GM23338 (cell line): ENCODE results near the gene NEFH. TPM values are rescaled to one million over a fixed set of nuclear protein-coding genes. Genes with fewer than 3 reads are reported as not detected.

ENCODE experiments used
- ATAC-seq: fragments of 200-7000 bp; cut with Tn5 transposase; 3 replicates; pipeline ENCODE4 v1.9.1; 2020
- DNase-seq: peaks from one replicate; pipeline ENCODE4 v3.0.0-alpha.2; 2015; ENCODE audit warnings: low spot score
- H2AFZ ChIP-seq: fragments of 200-600 bp; sonication (generic); 2 replicates; pipeline ENCODE4 v1.8.0; 2016; ENCODE audit warnings: antibody characterized with exemption, mild to moderate bottlenecking, moderate library complexity
- H3F3A ChIP-seq: fragments of 200-600 bp; sonication (generic); replicated peaks from 2 replicates; pipeline ENCODE4 v1.8.0; 2017; ENCODE audit warnings: antibody characterized with exemption, mixed run types, low read depth
- H3K27ac ChIP-seq: fragments of 200-600 bp; sonication (generic); 2 replicates; pipeline ENCODE4 v1.6.1; 2016; ENCODE audit warnings: low read depth
- H3K27me3 ChIP-seq: fragments of 200-600 bp; sonication (generic); 2 replicates; pipeline ENCODE4 v1.8.0; 2016; ENCODE audit warnings: mild to moderate bottlenecking, mixed run types, moderate library complexity; ENCODE audit not compliant: insufficient read depth
- H3K36me3 ChIP-seq: fragments of 200-600 bp; sonication (generic); 2 replicates; pipeline ENCODE4 v1.8.0; 2016; ENCODE audit warnings: mild to moderate bottlenecking; ENCODE audit not compliant: insufficient read depth
- H3K4me1 ChIP-seq: fragments of 200-600 bp; sonication (generic); 2 replicates; pipeline ENCODE4 v1.8.0; 2016; ENCODE audit warnings: mild to moderate bottlenecking, moderate library complexity; ENCODE audit not compliant: insufficient read depth
- H3K4me2 ChIP-seq: fragments of 200-600 bp; sonication (generic); 2 replicates; pipeline ENCODE4 v1.7.1; 2017; ENCODE audit warnings: mixed run types
- H3K4me3 ChIP-seq: fragments of 200-600 bp; sonication (generic); 2 replicates; pipeline ENCODE4 v1.6.1; 2016; ENCODE audit warnings: mixed run types
- H3K79me2 ChIP-seq: fragments of 200-600 bp; sonication (generic); replicated peaks from 2 replicates; pipeline ENCODE4 v1.8.0; 2017; ENCODE audit warnings: mild to moderate bottlenecking; ENCODE audit not compliant: insufficient read depth
- H3K9me2 ChIP-seq: fragments of 200-600 bp; sonication (generic); 2 replicates; pipeline ENCODE4 v1.8.0; 2017; ENCODE audit not compliant: insufficient read depth
- H4K20me1 ChIP-seq: fragments of 200-600 bp; sonication (generic); replicated peaks from 2 replicates; pipeline ENCODE4 v1.8.0; 2017; ENCODE audit warnings: mild to moderate bottlenecking; ENCODE audit not compliant: insufficient read depth
- H3K27ac Mint-ChIP-seq: 2 replicates; pipeline ENCODE4 v1.8.0; 2020; ENCODE audit warnings: inconsistent platforms, mild to moderate bottlenecking, moderate library complexity, mixed read lengths
- H3K27me3 Mint-ChIP-seq: 3 replicates; pipeline ENCODE4 v1.8.0; 2022; ENCODE audit warnings: low read depth, mild to moderate bottlenecking, moderate library complexity, mixed read lengths, inconsistent platforms; ENCODE audit not compliant: insufficient read depth, poor library complexity
- H3K36me3 Mint-ChIP-seq: 3 replicates; pipeline ENCODE4 v1.8.0; 2021; ENCODE audit warnings: low read depth, mild to moderate bottlenecking, inconsistent platforms, moderate library complexity, mixed read lengths
- H3K4me1 Mint-ChIP-seq: 3 replicates; pipeline ENCODE4 v1.8.0; 2020; ENCODE audit warnings: mild to moderate bottlenecking, inconsistent platforms, mixed read lengths
- H3K4me3 Mint-ChIP-seq: 3 replicates; pipeline ENCODE4 v1.8.0; 2021; ENCODE audit warnings: moderate library complexity, mild to moderate bottlenecking, inconsistent platforms, mixed read lengths
- H3K9me3 Mint-ChIP-seq: 3 replicates; pipeline ENCODE4 v1.8.0; 2020; ENCODE audit warnings: moderate library complexity, mild to moderate bottlenecking, inconsistent platforms, mixed read lengths
- CREB1 ChIP-seq: fragments of 250-450 bp; sonication (Bioruptor Pico); IDR thresholded peaks from 2 replicates; pipeline ENCODE4 v1.5.0; 2020; ENCODE audit warnings: low read depth, mild to moderate bottlenecking, moderate library complexity
- EZH2 ChIP-seq: fragments of 200-600 bp; sonication (generic); IDR thresholded peaks from one replicate; pipeline ENCODE4 v1.8.0; 2017; ENCODE audit warnings: antibody characterized with exemption, mild to moderate bottlenecking, low read depth; ENCODE audit not compliant: unreplicated experiment
- EZH2phosphoT487 ChIP-seq: fragments of 200-600 bp; sonication (generic); IDR thresholded peaks from one replicate; pipeline ENCODE4 v1.8.1; 2018; ENCODE audit warnings: antibody characterized with exemption; ENCODE audit not compliant: unreplicated experiment
- JUNB ChIP-seq: IDR thresholded peaks from one replicate; pipeline ENCODE4 v1.6.1; 2016; ENCODE audit warnings: antibody characterized with exemption; ENCODE audit not compliant: unreplicated experiment
- NANOG ChIP-seq: IDR thresholded peaks from 2 replicates; pipeline ENCODE4 v1.6.1; 2016; ENCODE audit warnings: antibody characterized with exemption, borderline replicate concordance
- POLR2AphosphoS5 ChIP-seq: IDR thresholded peaks from 2 replicates; pipeline ENCODE4 v1.6.1; 2016; ENCODE audit warnings: antibody characterized with exemption, low read depth
- STAT1 ChIP-seq: IDR thresholded peaks from one replicate; pipeline ENCODE4 v1.6.1; 2016; ENCODE audit warnings: antibody characterized with exemption; ENCODE audit not compliant: unreplicated experiment
- ZNF114 ChIP-seq: fragments of 250-450 bp; sonication (Bioruptor Pico); IDR thresholded peaks from 2 replicates; pipeline ENCODE4 v1.5.0; 2020; ENCODE audit warnings: mild to moderate bottlenecking, moderate library complexity
- ZNF331 ChIP-seq: fragments of 250-450 bp; sonication (Bioruptor Pico); IDR thresholded peaks from 2 replicates; pipeline ENCODE4 v1.5.0; 2020; ENCODE audit warnings: low read depth, mild to moderate bottlenecking, moderate library complexity
- polyA plus RNA-seq: library from polyadenylated mRNA; unstranded; fragments of >200 nt; fragmentation: Nextera tagmentation; extraction: Ambion mirVana; gene quantifications from 2 replicates; pipeline ENCODE4 v1.2.1, GENCODE V29; 2016
- total RNA-seq: library from RNA; depleted of rRNA; stranded (reverse); fragments of >200 nt; shearing (Covaris generic); gene quantifications from 2 replicates; pipeline ENCODE4 v1.2.3, GENCODE V29; 2014
- TF ChIP-seq, protein P1 (sequence below), 2 experiments: fragments of 200-600 bp in 1 of 2; sonication (generic) in 1 of 2; conservative IDR thresholded peaks; 2 replicates each; pipeline versions ENCODE4 v1.5.1 to v1.6.1; 2016 to 2017; ENCODE audit warnings: antibody characterized with exemption in 2 of 2, low read depth in 2 of 2, mild to moderate bottlenecking in 2 of 2, moderate library complexity in 1 of 2
- TF ChIP-seq, protein P2 (sequence below): IDR thresholded peaks from one replicate; pipeline ENCODE4 v1.6.1; 2018; ENCODE audit warnings: antibody characterized with exemption; ENCODE audit not compliant: unreplicated experiment
- TF ChIP-seq, protein P3 (sequence below): IDR thresholded peaks from 2 replicates; pipeline ENCODE4 v1.6.1; 2016; ENCODE audit warnings: antibody characterized with exemption
- TF ChIP-seq, protein P4 (sequence below): fragments of 250-450 bp; sonication (Bioruptor Pico); IDR thresholded peaks from 2 replicates; pipeline ENCODE4 v1.5.0; 2020; ENCODE audit warnings: mild to moderate bottlenecking, moderate library complexity

Gene NEFH
- total and polyA plus RNA-seq, 2 experiments from 2014 or later, result 2.4 to 6.3 TPM

DNA sequence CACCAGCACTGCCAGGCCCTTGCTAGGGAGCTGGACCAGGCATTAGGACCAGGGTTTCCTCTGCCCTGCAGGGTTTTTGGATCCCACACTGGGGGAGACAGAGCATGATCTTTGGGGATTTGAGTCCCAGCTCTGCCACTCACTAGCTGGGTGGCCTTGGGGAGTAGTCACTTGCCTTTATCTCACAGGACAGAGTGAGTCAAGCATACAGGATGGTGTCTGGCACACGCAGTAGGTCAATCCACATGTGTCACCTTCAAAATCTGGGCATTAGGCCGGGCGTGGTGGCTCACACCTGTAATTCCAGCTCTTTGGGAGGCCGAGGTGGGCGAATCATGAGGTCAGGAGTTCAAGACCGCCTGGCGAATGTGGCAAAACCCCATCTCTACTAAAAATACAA, 2.7 kb downstream of the NEFH start:
- H3F3A ChIP-seq, result peaks cover 7% of the 10 kb centered on the region; the same call in 1 of the 2 replicates
- peaks cover 7% of the 10 kb centered on the region; the same call in 1 of the 2 replicates for H3K36me3 ChIP-seq
- H3K79me2 ChIP-seq, result no peaks in the 10 kb centered on the region
- H3K4me3 ChIP-seq, result no peak overlapping the region
- peaks cover 50% of the 10 kb centered on the region for H3K27me3 ChIP-seq
- H3K9me2 ChIP-seq, result no peaks in the 10 kb centered on the region
- Mint-ChIP-seq H3K36me3 (peaks cover 18% of the 10 kb centered on the region), H3K4me3 (no peak overlapping the region), H3K27me3 (peaks cover 48% of the 10 kb centered on the region), H3K27ac (no peak overlapping the region), H3K9me3 (peaks cover 10% of the 10 kb centered on the region; the same call in 2 of the 3 replicates), H3K4me1 (peaks cover 35% of the 10 kb centered on the region)
- peak overlapping the region; percentile 87; the same call in 1 of the 2 replicates for H3K4me2 ChIP-seq
- DNase-seq, result no peak
- H2AFZ ChIP-seq, result no peak overlapping the region
- ATAC-seq, result no peak
- H4K20me1 ChIP-seq, result no peaks in the 10 kb centered on the region; the same call in 1 of the 2 replicates
- TF ChIP-seq ZNF114 (CRISPR knock-in tag), result no peak
- TF ChIP-seq NANOG, result no peak
- no peak for TF ChIP-seq STAT1
- TF ChIP-seq, protein P1, sequence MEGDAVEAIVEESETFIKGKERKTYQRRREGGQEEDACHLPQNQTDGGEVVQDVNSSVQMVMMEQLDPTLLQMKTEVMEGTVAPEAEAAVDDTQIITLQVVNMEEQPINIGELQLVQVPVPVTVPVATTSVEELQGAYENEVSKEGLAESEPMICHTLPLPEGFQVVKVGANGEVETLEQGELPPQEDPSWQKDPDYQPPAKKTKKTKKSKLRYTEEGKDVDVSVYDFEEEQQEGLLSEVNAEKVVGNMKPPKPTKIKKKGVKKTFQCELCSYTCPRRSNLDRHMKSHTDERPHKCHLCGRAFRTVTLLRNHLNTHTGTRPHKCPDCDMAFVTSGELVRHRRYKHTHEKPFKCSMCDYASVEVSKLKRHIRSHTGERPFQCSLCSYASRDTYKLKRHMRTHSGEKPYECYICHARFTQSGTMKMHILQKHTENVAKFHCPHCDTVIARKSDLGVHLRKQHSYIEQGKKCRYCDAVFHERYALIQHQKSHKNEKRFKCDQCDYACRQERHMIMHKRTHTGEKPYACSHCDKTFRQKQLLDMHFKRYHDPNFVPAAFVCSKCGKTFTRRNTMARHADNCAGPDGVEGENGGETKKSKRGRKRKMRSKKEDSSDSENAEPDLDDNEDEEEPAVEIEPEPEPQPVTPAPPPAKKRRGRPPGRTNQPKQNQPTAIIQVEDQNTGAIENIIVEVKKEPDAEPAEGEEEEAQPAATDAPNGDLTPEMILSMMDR (conservative IDR thresholded peaks at IDR 0.05; ENCODE audit: low read depth in 2 of 2), result no peak
- TF ChIP-seq, protein P2, sequence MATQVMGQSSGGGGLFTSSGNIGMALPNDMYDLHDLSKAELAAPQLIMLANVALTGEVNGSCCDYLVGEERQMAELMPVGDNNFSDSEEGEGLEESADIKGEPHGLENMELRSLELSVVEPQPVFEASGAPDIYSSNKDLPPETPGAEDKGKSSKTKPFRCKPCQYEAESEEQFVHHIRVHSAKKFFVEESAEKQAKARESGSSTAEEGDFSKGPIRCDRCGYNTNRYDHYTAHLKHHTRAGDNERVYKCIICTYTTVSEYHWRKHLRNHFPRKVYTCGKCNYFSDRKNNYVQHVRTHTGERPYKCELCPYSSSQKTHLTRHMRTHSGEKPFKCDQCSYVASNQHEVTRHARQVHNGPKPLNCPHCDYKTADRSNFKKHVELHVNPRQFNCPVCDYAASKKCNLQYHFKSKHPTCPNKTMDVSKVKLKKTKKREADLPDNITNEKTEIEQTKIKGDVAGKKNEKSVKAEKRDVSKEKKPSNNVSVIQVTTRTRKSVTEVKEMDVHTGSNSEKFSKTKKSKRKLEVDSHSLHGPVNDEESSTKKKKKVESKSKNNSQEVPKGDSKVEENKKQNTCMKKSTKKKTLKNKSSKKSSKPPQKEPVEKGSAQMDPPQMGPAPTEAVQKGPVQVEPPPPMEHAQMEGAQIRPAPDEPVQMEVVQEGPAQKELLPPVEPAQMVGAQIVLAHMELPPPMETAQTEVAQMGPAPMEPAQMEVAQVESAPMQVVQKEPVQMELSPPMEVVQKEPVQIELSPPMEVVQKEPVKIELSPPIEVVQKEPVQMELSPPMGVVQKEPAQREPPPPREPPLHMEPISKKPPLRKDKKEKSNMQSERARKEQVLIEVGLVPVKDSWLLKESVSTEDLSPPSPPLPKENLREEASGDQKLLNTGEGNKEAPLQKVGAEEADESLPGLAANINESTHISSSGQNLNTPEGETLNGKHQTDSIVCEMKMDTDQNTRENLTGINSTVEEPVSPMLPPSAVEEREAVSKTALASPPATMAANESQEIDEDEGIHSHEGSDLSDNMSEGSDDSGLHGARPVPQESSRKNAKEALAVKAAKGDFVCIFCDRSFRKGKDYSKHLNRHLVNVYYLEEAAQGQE, result no peak
- no peak for TF ChIP-seq ZNF331 (CRISPR knock-in tag)
- TF ChIP-seq CREB1 (CRISPR knock-in tag), result no peak
- TF ChIP-seq, protein P3, sequence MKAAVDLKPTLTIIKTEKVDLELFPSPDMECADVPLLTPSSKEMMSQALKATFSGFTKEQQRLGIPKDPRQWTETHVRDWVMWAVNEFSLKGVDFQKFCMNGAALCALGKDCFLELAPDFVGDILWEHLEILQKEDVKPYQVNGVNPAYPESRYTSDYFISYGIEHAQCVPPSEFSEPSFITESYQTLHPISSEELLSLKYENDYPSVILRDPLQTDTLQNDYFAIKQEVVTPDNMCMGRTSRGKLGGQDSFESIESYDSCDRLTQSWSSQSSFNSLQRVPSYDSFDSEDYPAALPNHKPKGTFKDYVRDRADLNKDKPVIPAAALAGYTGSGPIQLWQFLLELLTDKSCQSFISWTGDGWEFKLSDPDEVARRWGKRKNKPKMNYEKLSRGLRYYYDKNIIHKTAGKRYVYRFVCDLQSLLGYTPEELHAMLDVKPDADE, result no peak
- no peak for TF ChIP-seq EZH2phosphoT487
- TF ChIP-seq EZH2, result no peak
- TF ChIP-seq, protein P4, sequence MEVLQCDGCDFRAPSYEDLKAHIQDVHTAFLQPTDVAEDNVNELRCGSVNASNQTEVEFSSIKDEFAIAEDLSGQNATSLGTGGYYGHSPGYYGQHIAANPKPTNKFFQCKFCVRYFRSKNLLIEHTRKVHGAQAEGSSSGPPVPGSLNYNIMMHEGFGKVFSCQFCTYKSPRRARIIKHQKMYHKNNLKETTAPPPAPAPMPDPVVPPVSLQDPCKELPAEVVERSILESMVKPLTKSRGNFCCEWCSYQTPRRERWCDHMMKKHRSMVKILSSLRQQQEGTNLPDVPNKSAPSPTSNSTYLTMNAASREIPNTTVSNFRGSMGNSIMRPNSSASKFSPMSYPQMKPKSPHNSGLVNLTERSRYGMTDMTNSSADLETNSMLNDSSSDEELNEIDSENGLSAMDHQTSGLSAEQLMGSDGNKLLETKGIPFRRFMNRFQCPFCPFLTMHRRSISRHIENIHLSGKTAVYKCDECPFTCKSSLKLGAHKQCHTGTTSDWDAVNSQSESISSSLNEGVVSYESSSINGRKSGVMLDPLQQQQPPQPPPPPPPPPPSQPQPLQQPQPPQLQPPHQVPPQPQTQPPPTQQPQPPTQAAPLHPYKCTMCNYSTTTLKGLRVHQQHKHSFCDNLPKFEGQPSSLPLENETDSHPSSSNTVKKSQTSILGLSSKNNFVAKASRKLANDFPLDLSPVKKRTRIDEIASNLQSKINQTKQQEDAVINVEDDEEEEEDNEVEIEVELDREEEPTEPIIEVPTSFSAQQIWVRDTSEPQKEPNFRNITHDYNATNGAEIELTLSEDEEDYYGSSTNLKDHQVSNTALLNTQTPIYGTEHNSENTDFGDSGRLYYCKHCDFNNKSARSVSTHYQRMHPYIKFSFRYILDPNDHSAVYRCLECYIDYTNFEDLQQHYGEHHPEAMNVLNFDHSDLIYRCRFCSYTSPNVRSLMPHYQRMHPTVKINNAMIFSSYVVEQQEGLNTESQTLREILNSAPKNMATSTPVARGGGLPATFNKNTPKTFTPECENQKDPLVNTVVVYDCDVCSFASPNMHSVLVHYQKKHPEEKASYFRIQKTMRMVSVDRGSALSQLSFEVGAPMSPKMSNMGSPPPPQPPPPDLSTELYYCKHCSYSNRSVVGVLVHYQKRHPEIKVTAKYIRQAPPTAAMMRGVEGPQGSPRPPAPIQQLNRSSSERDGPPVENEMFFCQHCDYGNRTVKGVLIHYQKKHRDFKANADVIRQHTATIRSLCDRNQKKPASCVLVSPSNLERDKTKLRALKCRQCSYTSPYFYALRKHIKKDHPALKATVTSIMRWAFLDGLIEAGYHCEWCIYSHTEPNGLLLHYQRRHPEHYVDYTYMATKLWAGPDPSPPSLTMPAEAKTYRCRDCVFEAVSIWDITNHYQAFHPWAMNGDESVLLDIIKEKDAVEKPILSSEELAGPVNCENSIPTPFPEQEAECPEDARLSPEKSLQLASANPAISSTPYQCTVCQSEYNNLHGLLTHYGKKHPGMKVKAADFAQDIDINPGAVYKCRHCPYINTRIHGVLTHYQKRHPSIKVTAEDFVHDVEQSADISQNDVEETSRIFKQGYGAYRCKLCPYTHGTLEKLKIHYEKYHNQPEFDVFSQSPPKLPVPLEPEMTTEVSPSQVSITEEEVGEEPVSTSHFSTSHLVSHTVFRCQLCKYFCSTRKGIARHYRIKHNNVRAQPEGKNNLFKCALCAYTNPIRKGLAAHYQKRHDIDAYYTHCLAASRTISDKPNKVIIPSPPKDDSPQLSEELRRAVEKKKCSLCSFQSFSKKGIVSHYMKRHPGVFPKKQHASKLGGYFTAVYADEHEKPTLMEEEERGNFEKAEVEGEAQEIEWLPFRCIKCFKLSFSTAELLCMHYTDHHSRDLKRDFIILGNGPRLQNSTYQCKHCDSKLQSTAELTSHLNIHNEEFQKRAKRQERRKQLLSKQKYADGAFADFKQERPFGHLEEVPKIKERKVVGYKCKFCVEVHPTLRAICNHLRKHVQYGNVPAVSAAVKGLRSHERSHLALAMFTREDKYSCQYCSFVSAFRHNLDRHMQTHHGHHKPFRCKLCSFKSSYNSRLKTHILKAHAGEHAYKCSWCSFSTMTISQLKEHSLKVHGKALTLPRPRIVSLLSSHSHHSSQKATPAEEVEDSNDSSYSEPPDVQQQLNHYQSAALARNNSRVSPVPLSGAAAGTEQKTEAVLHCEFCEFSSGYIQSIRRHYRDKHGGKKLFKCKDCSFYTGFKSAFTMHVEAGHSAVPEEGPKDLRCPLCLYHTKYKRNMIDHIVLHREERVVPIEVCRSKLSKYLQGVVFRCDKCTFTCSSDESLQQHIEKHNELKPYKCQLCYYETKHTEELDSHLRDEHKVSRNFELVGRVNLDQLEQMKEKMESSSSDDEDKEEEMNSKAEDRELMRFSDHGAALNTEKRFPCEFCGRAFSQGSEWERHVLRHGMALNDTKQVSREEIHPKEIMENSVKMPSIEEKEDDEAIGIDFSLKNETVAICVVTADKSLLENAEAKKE (CRISPR knock-in tag), result no peak
- TF ChIP-seq JUNB, result no peak
- no peak for TF ChIP-seq POLR2AphosphoS5
- H3K4me1 ChIP-seq, result peaks cover 25% of the 10 kb centered on the region
- no peak overlapping the region for H3K27ac ChIP-seq
